SK-N-SH (cell line): Measurements from ENCODE around the gene TUBB6. TPM values are rescaled to one million over a fixed set of nuclear protein-coding genes. Genes with fewer than 3 reads are reported as not detected.
A peak's percentile ranks its signal among the peaks of the same experiment; 100 is the strongest.

Experiments used
- CTCF ChIA-PET: fragments of 300-600, 350-600 bp; formaldehyde crosslinking; extraction: SDS; loops from one replicate; lab custom pipeline; 2021; lab: Yijun Ruan, JAX
- POLR2A ChIA-PET: fragments of 350-600 bp; sonication (Branson Sonifier 250); formaldehyde crosslinking; extraction: SDS; loops from one replicate; lab custom pipeline; 2020; ENCODE audit warnings: antibody characterized with exemption, inconsistent platforms; lab: Yijun Ruan, JAX
- DNase-seq: peaks from one replicate; pipeline ENCODE4 v3.0.0; 2012
- H2AFZ ChIP-seq: fragments of 200-600 bp; sonication (generic); 2 replicates; pipeline ENCODE4 v1.8.1; 2016; ENCODE audit warnings: antibody characterized with exemption, mild to moderate bottlenecking, low read depth
- H3F3A ChIP-seq: fragments of 200-600 bp; sonication (generic); replicated peaks from 2 replicates; pipeline ENCODE3; 2016; ENCODE audit warnings: antibody characterized with exemption, mild to moderate bottlenecking; ENCODE audit not compliant: insufficient read depth
- H3K27ac ChIP-seq, 2 experiments: fragments of 200-500 bp in 1 of 2; fragments of 200-600 bp in 1 of 2; sonication (Bioruptor generic) in 1 of 2; sonication (generic), shearing (Covaris generic) in 1 of 2; 2 replicates each; pipeline versions ENCODE4 v1.5.1 to v1.6.1; 2014 to 2016; ENCODE audit warnings: low read depth in 2 of 2, inconsistent platforms in 1 of 2, low read length in 1 of 2, mild to moderate bottlenecking in 1 of 2, mixed read lengths in 1 of 2
- H3K27me3 ChIP-seq: fragments of 200-600 bp; sonication (generic), shearing (Covaris generic); 2 replicates; pipeline ENCODE4 v1.6.1; 2016; ENCODE audit warnings: mixed run types; ENCODE audit not compliant: insufficient read depth
- H3K36me3 ChIP-seq, 2 experiments: fragments of 200-500 bp in 1 of 2; fragments of 200-600 bp in 1 of 2; sonication (Bioruptor generic) in 1 of 2; sonication (generic) in 1 of 2; replicated peaks in 1 of 2; 2 replicates each; pipeline versions ENCODE3 to v1.5.1; 2014 to 2016; ENCODE audit warnings: low read length in 1 of 2, mild to moderate bottlenecking in 1 of 2; ENCODE audit not compliant: insufficient read depth in 2 of 2, control insufficient read depth in 1 of 2
- H3K4me1 ChIP-seq, 2 experiments: fragments of 200-500 bp in 1 of 2; fragments of 200-600 bp in 1 of 2; sonication (Bioruptor generic) in 1 of 2; sonication (generic), shearing (Covaris generic) in 1 of 2; 2 replicates each; pipeline versions ENCODE4 v1.5.1 to v1.6.1; 2014 to 2016; ENCODE audit warnings: low read depth in 1 of 2, low read length in 1 of 2, mixed run types in 1 of 2; ENCODE audit not compliant: insufficient read depth in 2 of 2, control insufficient read depth in 1 of 2
- H3K4me2 ChIP-seq: fragments of 200-600 bp; sonication (generic), shearing (Covaris generic); 2 replicates; pipeline ENCODE4 v1.6.1; 2017; ENCODE audit warnings: mixed run types
- H3K4me3 ChIP-seq, 2 experiments: fragments of 200-500 bp in 1 of 2; fragments of 200-600 bp in 1 of 2; sonication (Bioruptor generic) in 1 of 2; sonication (generic), shearing (Covaris generic) in 1 of 2; 2 replicates each; pipeline versions ENCODE4 v1.5.1 to v1.8.1; 2014 to 2016; ENCODE audit warnings: low read depth in 2 of 2, inconsistent platforms in 1 of 2, low read length in 1 of 2, mild to moderate bottlenecking in 1 of 2, mixed read lengths in 1 of 2, moderate library complexity in 1 of 2
- H3K79me2 ChIP-seq: fragments of 200-600 bp; sonication (generic); 2 replicates; pipeline ENCODE4 v1.8.1; 2017; ENCODE audit warnings: mild to moderate bottlenecking; ENCODE audit not compliant: insufficient read depth
- H3K9ac ChIP-seq: fragments of 200-600 bp; sonication (generic); 2 replicates; pipeline ENCODE4 v1.6.1; 2017; ENCODE audit warnings: mixed run types
- H3K9me2 ChIP-seq: fragments of 200-600 bp; sonication (generic); 2 replicates; pipeline ENCODE4 v1.6.1; 2017; ENCODE audit warnings: mixed run types
- H3K9me3 ChIP-seq: fragments of 200-600 bp; sonication (generic); 2 replicates; pipeline ENCODE4 v1.6.1; 2017; ENCODE audit warnings: mixed run types, mild to moderate bottlenecking, moderate library complexity
- H4K20me1 ChIP-seq: fragments of 200-600 bp; sonication (generic); 2 replicates; pipeline ENCODE4 v1.6.1; 2017; ENCODE audit warnings: mild to moderate bottlenecking, mixed run types; ENCODE audit not compliant: insufficient read depth
- CHD2 ChIP-seq: fragments of 150-350 bp; IDR thresholded peaks from 2 replicates; pipeline ENCODE4 v1.6.1; 2018; ENCODE audit warnings: low read length; ENCODE audit not compliant: partially characterized antibody
- CTCF ChIP-seq: fragments of 200-600 bp; sonication (generic); IDR thresholded peaks from 2 replicates; pipeline ENCODE4 v1.6.1; 2017; ENCODE audit warnings: antibody characterized with exemption, mild to moderate bottlenecking, moderate library complexity
- ELF1 ChIP-seq: IDR thresholded peaks from 2 replicates; pipeline ENCODE4 v1.4.0; 2012
- EP300 ChIP-seq, 2 experiments: IDR thresholded peaks; 2 replicates each; pipeline versions ENCODE4 v1.4.0 to v1.6.1; 2012; ENCODE audit warnings: borderline replicate concordance in 1 of 2, low read depth in 1 of 2, low read length in 1 of 2
- EZH2phosphoT487 ChIP-seq: fragments of 200-600 bp; sonication (generic); IDR thresholded peaks from 2 replicates; pipeline ENCODE4 v1.6.1; 2017; ENCODE audit warnings: low read depth, mixed run types, mild to moderate bottlenecking, antibody characterized with exemption, moderate library complexity, borderline replicate concordance
- FOSL2 ChIP-seq: IDR thresholded peaks from 2 replicates; pipeline ENCODE4 v1.4.0; 2012; ENCODE audit warnings: low read depth, mild to moderate bottlenecking, moderate library complexity, borderline replicate concordance
- FOXJ3 ChIP-seq: sonication (generic); formaldehyde crosslinking; IDR thresholded peaks from 2 replicates; pipeline ENCODE4 v1.5.1; 2020; ENCODE audit warnings: mild to moderate bottlenecking, missing genetic modification reagents
- FOXM1 ChIP-seq: IDR thresholded peaks from 2 replicates; pipeline ENCODE4 v1.4.0; 2012; ENCODE audit warnings: low read depth, mild to moderate bottlenecking
- GABPA ChIP-seq: IDR thresholded peaks from 2 replicates; pipeline ENCODE4 v1.4.0; 2012; ENCODE audit warnings: low read depth, mild to moderate bottlenecking
- GATA2 ChIP-seq: sonication (generic); formaldehyde crosslinking; IDR thresholded peaks from 2 replicates; pipeline ENCODE4 v1.5.0; 2020; ENCODE audit warnings: mild to moderate bottlenecking, missing genetic modification reagents
- IRF3 ChIP-seq: fragments of 150-350 bp; IDR thresholded peaks from 2 replicates; pipeline ENCODE4 v1.6.1; 2016; ENCODE audit warnings: mild to moderate bottlenecking, low read depth, low read length
- JUND ChIP-seq: IDR thresholded peaks from 2 replicates; pipeline ENCODE4 v1.4.0; 2012
- MAX ChIP-seq: IDR thresholded peaks from 2 replicates; pipeline ENCODE4 v1.4.0; 2012; ENCODE audit warnings: low read depth
- MEF2A ChIP-seq: IDR thresholded peaks from 2 replicates; pipeline ENCODE4 v1.4.0; 2012; ENCODE audit warnings: low read depth, borderline replicate concordance
- MXI1 ChIP-seq: IDR thresholded peaks from 2 replicates; pipeline ENCODE4 v1.6.1; 2012; ENCODE audit warnings: mild to moderate bottlenecking, low read depth, low read length, improper control_type of control experiment
- NFIC ChIP-seq: IDR thresholded peaks from 2 replicates; pipeline ENCODE4 v1.4.0; 2012; ENCODE audit warnings: borderline replicate concordance
- POLR2AphosphoS5 ChIP-seq: IDR thresholded peaks from 2 replicates; pipeline ENCODE4 v1.6.1; 2012; ENCODE audit warnings: low read depth, low read length
- RCOR1 ChIP-seq: fragments of 150-350 bp; IDR thresholded peaks from 2 replicates; pipeline ENCODE4 v1.6.1; 2017; ENCODE audit warnings: antibody characterized with exemption, low read length
- REST ChIP-seq: IDR thresholded peaks from 2 replicates; pipeline ENCODE4 v1.6.1; 2012; ENCODE audit warnings: mild to moderate bottlenecking, low read depth, low read length, moderate library complexity
- RFX5 ChIP-seq: IDR thresholded peaks from 2 replicates; pipeline ENCODE4 v1.6.1; 2012; ENCODE audit warnings: mild to moderate bottlenecking, improper control_type of control experiment, low read length
- SIN3A ChIP-seq: IDR thresholded peaks from 2 replicates; pipeline ENCODE4 v1.6.1; 2012; ENCODE audit warnings: low read depth, mild to moderate bottlenecking, low read length, moderate library complexity, borderline replicate concordance
- SMC3 ChIP-seq: IDR thresholded peaks from 2 replicates; pipeline ENCODE4 v1.6.1; 2012; ENCODE audit warnings: low read depth, low read length, improper control_type of control experiment
- TAF1 ChIP-seq: IDR thresholded peaks from 2 replicates; pipeline ENCODE4 v1.6.1; 2012; ENCODE audit warnings: low read depth, mild to moderate bottlenecking, low read length, moderate library complexity, borderline replicate concordance
- TCF12 ChIP-seq: IDR thresholded peaks from 2 replicates; pipeline ENCODE4 v1.4.0; 2012
- TEAD4 ChIP-seq: IDR thresholded peaks from 2 replicates; pipeline ENCODE4 v1.4.0; 2012; ENCODE audit warnings: mild to moderate bottlenecking, borderline replicate concordance; ENCODE audit not compliant: insufficient read depth
- USF2 ChIP-seq: fragments of 150-350 bp; IDR thresholded peaks from 2 replicates; pipeline ENCODE4 v1.6.1; 2017; ENCODE audit warnings: antibody characterized with exemption, low read length, low read depth, borderline replicate concordance
- YY1 ChIP-seq: IDR thresholded peaks from 2 replicates; pipeline ENCODE4 v1.4.0; 2012; ENCODE audit warnings: low read depth, mild to moderate bottlenecking
- WGBS: methylation state at CpG from one replicate; pipeline ENCODE4 v1.1.6; 2017; ENCODE audit warnings: low lambda C conversion rate; 5-methylcytosine and 5-hydroxymethylcytosine counted together
- polyA plus RNA-seq, 3 experiments: library from polyadenylated mRNA; depleted of rRNA; stranded (reverse); fragments of >200 nt; gene quantifications; 2 replicates each; pipeline ENCODE4 v1.2.3, GENCODE V29; 2012

Gene TUBB6
- polyA plus RNA-seq, 1 of the 3 experiments (the other 2 are of a cell fraction) = 387 TPM

- peak; percentile 71 for DNase-seq
- TF ChIP-seq EZH2phosphoT487 = no peak
- TF ChIP-seq TCF12 = peak; percentile 33; the same call in 1 of the 2 replicates
- TF ChIP-seq MXI1 = no peak
- TF ChIP-seq ELF1 = no peak
- TF ChIP-seq EP300 (IDR thresholded peaks at IDR 0.05; ENCODE audit: borderline replicate concordance in 1 of 2, low read depth in 1 of 2, low read length in 1 of 2) = peak in 1 of 2 experiments; percentile 30; a peak in 1 of 4 replicates
- no peak for TF ChIP-seq USF2
- no peak for TF ChIP-seq YY1
- peak; percentile 61; the same call in 1 of the 2 replicates for TF ChIP-seq NFIC
- TF ChIP-seq SIN3A = no peak
- TF ChIP-seq FOXJ3 (CRISPR knock-in tag) = no peak
- TF ChIP-seq MAX = no peak
- no peak for TF ChIP-seq IRF3
- TF ChIP-seq POLR2AphosphoS5 = no peak
- TF ChIP-seq TEAD4 = no peak
- TF ChIP-seq CHD2 = no peak
- no peak for TF ChIP-seq TAF1
- TF ChIP-seq GABPA = no peak
- TF ChIP-seq SMC3 = no peak
- no peak for TF ChIP-seq MEF2A
- TF ChIP-seq CTCF = no peak
- no peak for TF ChIP-seq REST
- TF ChIP-seq RFX5 = no peak
- no peak for TF ChIP-seq FOXM1
- no peak for TF ChIP-seq RCOR1
- no peak for TF ChIP-seq JUND
- TF ChIP-seq GATA2 = peak; percentile 57; the same call in 1 of the 2 replicates
- TF ChIP-seq FOSL2 = no peak
These were observed 53.8 kb downstream of the TUBB6 start for GRCh38 chr18:12361770-12362378.

More at GRCh38 chr18:12361770-12362378, 53.8 kb downstream of the TUBB6 start:
- Histone ChIP-seq H4K20me1 (no peaks in the 10 kb centered on the region), H3K4me2 (no peak overlapping the region), H3K79me2 (peaks cover 14% of the 10 kb centered on the region; the same call in 1 of the 2 replicates), H3K9ac (no peak overlapping the region), H2AFZ (no peak overlapping the region), H3K27ac (peak overlapping the region in 1 of 2 experiments; percentile 30; a peak in 1 of 4 replicates), H3K9me3 (no peaks in the 10 kb centered on the region), H3K4me1 (peaks cover 0 to 9% of the 10 kb centered on the region in 2 experiments; a peak in 3 of 4 replicates), H3K4me3 (no peak overlapping the region), H3F3A (peaks cover 10% of the 10 kb centered on the region), H3K27me3 (no peaks in the 10 kb centered on the region), H3K9me2 (no peaks in the 10 kb centered on the region), H3K36me3 (peaks cover 60 to 65% of the 10 kb centered on the region in 2 experiments)
- WGBS = 39% methylated on average over 3 of the region's 3 CpGs
- ChIA-PET POLR2A (no interaction called here), CTCF (interaction anchor here (1.4 to 2.3 kb wide), 3 partner anchors 10 to 14 kb away, joined by 3 to 5 read pairs (median 4); no protein-coding TSS in a partner anchor)
